WERI-Rb-1 (cell line): ENCODE results near the gene MDN1.
A peak's percentile ranks its signal among the peaks of the same experiment; 100 is the strongest.

Source experiments
- DNase-seq: peaks from one replicate; pipeline ENCODE4 v3.0.0-alpha.2; 2020
- H3K27ac ChIP-seq: fragments of 250-450 bp; sonication (Bioruptor Pico); 2 replicates; pipeline ENCODE4 v1.5.1; 2020; ENCODE audit warnings: mild to moderate bottlenecking, moderate library complexity
- H3K27me3 ChIP-seq: fragments of 250-450 bp; sonication (Bioruptor Pico); 2 replicates; pipeline ENCODE4 v1.5.1; 2021; ENCODE audit warnings: mild to moderate bottlenecking, low read depth, moderate library complexity; ENCODE audit not compliant: insufficient read depth, severe bottlenecking
- H3K36me3 ChIP-seq: fragments of 250-450 bp; sonication (Bioruptor Pico); 2 replicates; pipeline ENCODE4 v1.5.1; 2020; ENCODE audit warnings: mild to moderate bottlenecking, moderate library complexity
- H3K4me3 ChIP-seq: 2 replicates; pipeline ENCODE4 v1.5.1; 2011; ENCODE audit warnings: low read depth, mild to moderate bottlenecking, control low read depth, low read length
- H3K9me3 ChIP-seq: fragments of 250-450 bp; sonication (Bioruptor Pico); 2 replicates; pipeline ENCODE4 v1.5.1; 2021; ENCODE audit warnings: mild to moderate bottlenecking, moderate library complexity; ENCODE audit not compliant: severe bottlenecking
- CTCF ChIP-seq: IDR thresholded peaks from 2 replicates; pipeline ENCODE4 v1.5.1; 2011; ENCODE audit warnings: low read depth, mild to moderate bottlenecking, control low read depth, inconsistent platforms, low read length

MDN1 gene

GRCh38 chr6:89611666-89612065 lies 207.9 kb downstream of the MDN1 start:
- Histone ChIP-seq H3K36me3 (no peaks in the 10 kb centered on the region), H3K27ac (no peak overlapping the region), H3K4me3 (no peak overlapping the region), H3K9me3 (no peaks in the 10 kb centered on the region), H3K27me3 (no peaks in the 10 kb centered on the region)
- no peak for TF ChIP-seq CTCF
- no peak for DNase-seq

- H3K4me3 ChIP-seq = no peak overlapping the region
- H3K9me3 ChIP-seq = no peaks in the 10 kb centered on the region
- no peak overlapping the region for H3K27ac ChIP-seq
- H3K27me3 ChIP-seq = no peaks in the 10 kb centered on the region
- DNase-seq = peak; percentile 62
- H3K36me3 ChIP-seq = no peaks in the 10 kb centered on the region
- peak; percentile 56 for TF ChIP-seq CTCF
Measured at GRCh38 chr6:89610149-89610642, 209.4 kb downstream of the MDN1 start.

- H3K27me3 ChIP-seq = no peaks in the 10 kb centered on the region
- no peaks in the 10 kb centered on the region for H3K9me3 ChIP-seq
- DNase-seq = no peak
- H3K27ac ChIP-seq = no peak overlapping the region
- no peak for TF ChIP-seq CTCF
- no peaks in the 10 kb centered on the region for H3K36me3 ChIP-seq
- H3K4me3 ChIP-seq = no peak overlapping the region
Measured at GRCh38 chr6:89605861-89606260, 213.7 kb downstream of the MDN1 start.

GRCh38 chr6:89604653-89605052 lies 214.9 kb downstream of the MDN1 start:
- no peaks in the 10 kb centered on the region for H3K9me3 ChIP-seq
- no peak overlapping the region for H3K4me3 ChIP-seq
- no peaks in the 10 kb centered on the region for H3K27me3 ChIP-seq
- 0 out of 2 replicates have a peak, but pooled peaks have one; percentile 1 for TF ChIP-seq CTCF
- H3K36me3 ChIP-seq = no peaks in the 10 kb centered on the region
- H3K27ac ChIP-seq = no peak overlapping the region
- DNase-seq = no peak

GRCh38 chr6:89602166-89602565 lies 217.4 kb downstream of the MDN1 start:
- DNase-seq = no peak
- Histone ChIP-seq H3K27ac (no peak overlapping the region), H3K36me3 (no peaks in the 10 kb centered on the region), H3K27me3 (no peaks in the 10 kb centered on the region), H3K9me3 (no peaks in the 10 kb centered on the region), H3K4me3 (no peak overlapping the region)
- TF ChIP-seq CTCF = no peak

GRCh38 chr6:89599727-89600126 lies 219.9 kb downstream of the MDN1 start:
- TF ChIP-seq CTCF = no peak
- no peaks in the 10 kb centered on the region for H3K36me3 ChIP-seq

More at GRCh38 chr6:89599727-89600126, 219.9 kb downstream of the MDN1 start:
- H3K27me3 ChIP-seq = no peaks in the 10 kb centered on the region
- no peak overlapping the region for H3K4me3 ChIP-seq
- DNase-seq = no peak
- H3K27ac ChIP-seq = no peak overlapping the region
- no peaks in the 10 kb centered on the region for H3K9me3 ChIP-seq
